HuH-7 (cell line): ENCODE measurements around the gene IRX3.
A peak's percentile ranks its signal among the peaks of the same experiment; 100 is the strongest.

Source experiments
- DNase-seq: peaks from one replicate; pipeline ENCODE4 v3.0.0; 2011; ENCODE audit warnings: low spot score

IRX3 gene

GRCh38 chr16:54290833-54291655 lies 4.5 kb upstream of the IRX3 start:
- no peak for DNase-seq

- DNase-seq, result no peak
Measured at GRCh38 chr16:54289945-54290832, 3.6 kb upstream of the IRX3 start.

- no peak for DNase-seq
Measured at GRCh38 chr16:54289242-54289944, 2.8 kb upstream of the IRX3 start.

- no peak for DNase-seq
Measured at GRCh38 chr16:54288835-54289241, 2.3 kb upstream of the IRX3 start.

GRCh38 chr16:54288030-54288834 lies 1.6 kb upstream of the IRX3 start:
- no peak for DNase-seq

GRCh38 chr16:54287131-54288029 lies 793 bp upstream of the IRX3 start:
- DNase-seq, result peak; percentile 42

- peak; percentile 89 for DNase-seq
Measured at GRCh38 chr16:54286090-54286365, 559 bp downstream of the IRX3 start.

- DNase-seq, result no peak
Measured at GRCh38 chr16:54285414-54286089, 1.0 kb downstream of the IRX3 start.

GRCh38 chr16:54284931-54285413 lies 1.6 kb downstream of the IRX3 start:
- DNase-seq, result no peak

GRCh38 chr16:54284319-54284930 lies 2.2 kb downstream of the IRX3 start:
- no peak for DNase-seq

- DNase-seq, result no peak
Measured at GRCh38 chr16:54283725-54284318, 2.8 kb downstream of the IRX3 start.

- DNase-seq, result no peak
Measured at GRCh38 chr16:54282928-54283724, 3.5 kb downstream of the IRX3 start.

- DNase-seq, result no peak
Measured at GRCh38 chr16:54282202-54282927, 4.2 kb downstream of the IRX3 start.

GRCh38 chr16:54281535-54282201 lies 4.9 kb downstream of the IRX3 start:
- no peak for DNase-seq

- DNase-seq, result no peak
Measured at GRCh38 chr16:54280751-54281150, 5.8 kb downstream of the IRX3 start.

- DNase-seq, result no peak
Measured at GRCh38 chr16:54277845-54278703, 8.5 kb downstream of the IRX3 start.
